Upper lobe of left lung (tissue), 6 donors: Measurements from ENCODE around the gene NAV2. TPM values are rescaled to one million over a fixed set of nuclear protein-coding genes. Genes with fewer than 3 reads are reported as not detected.

Experiments used
- ATAC-seq, 2 donors: fragments of 200-7000 bp; cut with Tn5 transposase; one replicate each; pipeline ENCODE4 v1.9.1; 2022; ENCODE audit warnings: mild to moderate bottlenecking in 2 of 2, moderate library complexity in 2 of 2; ENCODE audit not compliant: low FRiP score in 2 of 2
- DNase-seq, 2 donors: peaks; one replicate each; pipeline ENCODE4 v3.0.0-alpha.2; 2019 to 2020
- H3K27ac ChIP-seq, 4 donors: fragments of 200-600 bp; sonication (generic); one replicate each; pipeline ENCODE4 v1.5.1; 2016 to 2019
- H3K27me3 ChIP-seq, 4 donors: fragments of 200-600 bp; sonication (generic); one replicate each; pipeline ENCODE4 v1.5.1; 2017 to 2019
- H3K36me3 ChIP-seq, 4 donors: fragments of 200-600 bp; sonication (generic); one replicate each; pipeline ENCODE4 v1.5.1; 2016 to 2019
- H3K4me1 ChIP-seq, 4 donors: fragments of 200-600 bp; sonication (generic); one replicate each; pipeline ENCODE4 v1.5.1; 2018 to 2019
- H3K4me3 ChIP-seq, 4 donors: fragments of 200-600 bp; sonication (generic); one replicate each; pipeline ENCODE4 v1.5.1; 2017 to 2019; ENCODE audit warnings: mild to moderate bottlenecking in 2 of 4, moderate library complexity in 1 of 4
- H3K9me3 ChIP-seq, 4 donors: fragments of 200-600 bp; sonication (generic); one replicate each; pipeline ENCODE4 v1.5.1; 2018 to 2019
- EP300 ChIP-seq, 4 donors: sonication (generic); formaldehyde crosslinking; IDR thresholded peaks; one replicate each; pipeline ENCODE4 v1.5.1; 2017; ENCODE audit warnings: antibody characterized with exemption in 4 of 4, control low read depth in 2 of 4
- POLR2A ChIP-seq, 4 donors: fragments of 450-650 bp; IDR thresholded peaks; one replicate each; pipeline ENCODE4 v1.5.1; 2016 to 2017; ENCODE audit warnings: antibody characterized with exemption in 4 of 4, mild to moderate bottlenecking in 2 of 4
- POLR2AphosphoS5 ChIP-seq, 2 donors: sonication (generic); formaldehyde crosslinking; IDR thresholded peaks; one replicate each; pipeline ENCODE4 v1.5.1; 2017; ENCODE audit warnings: antibody characterized with exemption in 2 of 2
- WGBS, 2 donors: methylation state at CpG; one replicate each; pipeline ENCODE4 v1.1.5; 2017 to 2018; 5-methylcytosine and 5-hydroxymethylcytosine counted together
- total RNA-seq, 6 donors: library from RNA; depleted of rRNA in 4 of 6; stranded (reverse); fragments of >200 nt in 4 of 6; gene quantifications; one replicate each; pipeline versions ENCODE4 v1.1.0 to v1.2.1, GENCODE V29; 2016 to 2021
- TF ChIP-seq, protein P1 (sequence below), 6 experiments: fragments of 450-650 bp in 4 of 6; fragments of 200-600 bp in 2 of 6; sonication (generic) in 2 of 6; IDR thresholded peaks; one replicate each; pipeline ENCODE4 v1.5.1; 2016 to 2019; ENCODE audit warnings: antibody characterized with exemption in 6 of 6
- donor health status: DM: no; HTN: no; CAD: no; lungs with moderate emphysema.
- donor health status: DM: no; HTN: yes; CAD: no; lungs with severe emphysema.

Gene NAV2
- total RNA-seq, 6 donors from 2014 or later, result 40.5 to 61.4 (median 52.3) TPM

DNA sequence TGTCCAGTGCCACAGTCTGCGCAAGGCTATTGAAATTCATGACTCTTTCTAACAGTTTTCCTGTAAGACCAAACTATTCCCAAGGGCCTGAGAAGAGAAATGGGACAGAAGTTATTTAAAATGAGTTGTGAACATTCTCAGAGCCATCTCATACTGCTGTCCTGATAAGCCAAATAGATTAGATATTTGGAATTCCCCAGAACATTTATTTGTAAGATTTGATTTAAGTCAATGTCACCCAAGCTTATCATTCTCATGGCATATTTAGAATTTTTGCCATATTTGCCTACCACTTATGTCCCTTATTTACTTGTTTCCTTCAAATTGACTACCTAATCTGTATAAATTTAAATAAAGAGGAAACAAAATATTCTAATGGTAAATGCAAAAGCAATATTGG lies 82.4 kb downstream of the NAV2 start:
- 73 to 78% methylated on average over 1 of the region's 1 CpG for WGBS, 2 donors
- H3K4me1 ChIP-seq, result peaks cover 0 to 25% (median 8%) of the 10 kb centered on the region in 4 donors
- TF ChIP-seq POLR2AphosphoS5 (IDR thresholded peaks at IDR 0.05) (no peak), EP300 (IDR thresholded peaks at IDR 0.05) (no peak), POLR2A (IDR thresholded peaks at IDR 0.05) (no peak)
- TF ChIP-seq, protein P1, sequence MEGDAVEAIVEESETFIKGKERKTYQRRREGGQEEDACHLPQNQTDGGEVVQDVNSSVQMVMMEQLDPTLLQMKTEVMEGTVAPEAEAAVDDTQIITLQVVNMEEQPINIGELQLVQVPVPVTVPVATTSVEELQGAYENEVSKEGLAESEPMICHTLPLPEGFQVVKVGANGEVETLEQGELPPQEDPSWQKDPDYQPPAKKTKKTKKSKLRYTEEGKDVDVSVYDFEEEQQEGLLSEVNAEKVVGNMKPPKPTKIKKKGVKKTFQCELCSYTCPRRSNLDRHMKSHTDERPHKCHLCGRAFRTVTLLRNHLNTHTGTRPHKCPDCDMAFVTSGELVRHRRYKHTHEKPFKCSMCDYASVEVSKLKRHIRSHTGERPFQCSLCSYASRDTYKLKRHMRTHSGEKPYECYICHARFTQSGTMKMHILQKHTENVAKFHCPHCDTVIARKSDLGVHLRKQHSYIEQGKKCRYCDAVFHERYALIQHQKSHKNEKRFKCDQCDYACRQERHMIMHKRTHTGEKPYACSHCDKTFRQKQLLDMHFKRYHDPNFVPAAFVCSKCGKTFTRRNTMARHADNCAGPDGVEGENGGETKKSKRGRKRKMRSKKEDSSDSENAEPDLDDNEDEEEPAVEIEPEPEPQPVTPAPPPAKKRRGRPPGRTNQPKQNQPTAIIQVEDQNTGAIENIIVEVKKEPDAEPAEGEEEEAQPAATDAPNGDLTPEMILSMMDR (IDR thresholded peaks at IDR 0.05), result no peak
- H3K9me3 ChIP-seq, result no peaks in the 10 kb centered on the region
- ATAC-seq (no peak), DNase-seq (no peak)
- H3K27ac ChIP-seq, result no peak overlapping the region
- no peaks in the 10 kb centered on the region for H3K36me3 ChIP-seq
- H3K27me3 ChIP-seq, result no peaks in the 10 kb centered on the region
- H3K4me3 ChIP-seq, result no peak overlapping the region

DNA sequence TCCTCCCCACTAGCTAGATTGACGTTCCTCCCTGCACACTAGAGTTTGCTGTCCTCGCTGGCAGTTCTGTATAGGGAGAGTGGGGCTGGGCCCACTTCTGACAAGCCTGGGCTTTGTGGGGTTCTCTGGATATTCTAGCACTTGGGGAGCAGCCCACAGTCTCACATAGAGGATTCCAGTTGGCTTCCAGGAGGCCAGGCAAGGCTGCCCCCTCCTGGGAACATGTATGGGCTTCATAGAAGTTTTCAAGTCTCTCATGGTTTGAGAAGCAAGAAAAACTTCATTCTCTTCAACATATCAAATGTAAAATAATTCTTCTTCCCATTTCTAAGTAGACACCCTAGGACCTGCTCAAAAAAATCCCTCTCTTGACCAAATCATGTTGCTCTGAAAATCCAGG lies 87.5 kb downstream of the NAV2 start:
- 86 to 100% methylated on average over 2 of the region's 2 CpGs for WGBS, 2 donors
- DNase-seq (no peak), ATAC-seq (no peak)
- no peak for TF ChIP-seq POLR2AphosphoS5 (IDR thresholded peaks at IDR 0.05)
- TF ChIP-seq POLR2A (IDR thresholded peaks at IDR 0.05), result no peak
- no peak for TF ChIP-seq EP300 (IDR thresholded peaks at IDR 0.05)
- TF ChIP-seq, protein P1 (IDR thresholded peaks at IDR 0.05), result no peak
- no peaks in the 10 kb centered on the region for H3K27me3 ChIP-seq
- H3K4me1 ChIP-seq, result peaks cover 11 to 26% (median 12%) of the 10 kb centered on the region in 4 donors
- no peaks in the 10 kb centered on the region for H3K9me3 ChIP-seq
- H3K4me3 ChIP-seq, result no peak overlapping the region
- H3K36me3 ChIP-seq, result no peaks in the 10 kb centered on the region
- H3K27ac ChIP-seq, result no peak overlapping the region

GRCh38 chr11:19800714-19801519 lies 88.3 kb downstream of the NAV2 start:
- peaks cover 11 to 30% (median 14%) of the 10 kb centered on the region in 4 donors for H3K4me1 ChIP-seq
- ATAC-seq (no peak), DNase-seq (no peak)
- H3K9me3 ChIP-seq, result no peaks in the 10 kb centered on the region
- TF ChIP-seq, protein P1 (IDR thresholded peaks at IDR 0.05), result no peak
- H3K27ac ChIP-seq, result no peak overlapping the region
- 52 to 53% methylated on average over 4 of the region's 4 CpGs for WGBS, 2 donors
- no peak overlapping the region for H3K4me3 ChIP-seq
- no peaks in the 10 kb centered on the region for H3K36me3 ChIP-seq
- no peaks in the 10 kb centered on the region for H3K27me3 ChIP-seq

DNA sequence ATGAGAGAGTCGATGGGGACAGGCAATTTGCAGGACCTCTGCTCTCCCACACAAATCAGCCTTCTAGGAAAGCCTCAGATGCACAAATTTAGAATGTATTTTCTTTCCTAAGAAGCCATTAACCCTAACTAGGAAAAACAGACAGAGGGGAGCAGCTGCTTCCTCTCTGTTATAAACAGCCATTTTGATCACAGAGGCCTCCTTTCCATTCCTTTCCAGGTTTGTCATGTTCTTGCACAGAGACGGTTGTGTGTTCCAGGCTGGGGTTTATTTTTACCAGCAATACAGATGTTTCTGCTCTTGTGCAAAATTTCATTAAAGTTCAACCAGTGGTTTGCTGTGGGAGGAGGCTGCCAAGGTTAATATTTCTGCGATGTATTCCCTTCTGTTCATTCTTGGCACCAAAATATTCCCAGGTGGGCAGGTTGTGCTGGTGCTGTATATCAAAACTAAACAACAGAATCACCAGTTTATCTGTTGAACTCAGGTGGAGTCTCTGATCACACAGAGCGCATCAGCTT lies 90.2 kb downstream of the NAV2 start:
- H3K27ac ChIP-seq, result peak overlapping the region in 2 of 4 donors; percentile 60 to 73

More for the DNA sequence above, 90.2 kb downstream of the NAV2 start:
- ATAC-seq (no peak), DNase-seq (no peak)
- Histone ChIP-seq H3K36me3 (no peaks in the 10 kb centered on the region), H3K9me3 (no peaks in the 10 kb centered on the region), H3K27me3 (no peaks in the 10 kb centered on the region), H3K4me3 (no peak overlapping the region), H3K4me1 (peaks cover 11 to 30% (median 14%) of the 10 kb centered on the region in 4 donors)
- TF ChIP-seq, protein P1 (IDR thresholded peaks at IDR 0.05), result no peak
- TF ChIP-seq EP300 (IDR thresholded peaks at IDR 0.05), result no peak
- TF ChIP-seq POLR2A (IDR thresholded peaks at IDR 0.05), result no peak
- no peak for TF ChIP-seq POLR2AphosphoS5 (IDR thresholded peaks at IDR 0.05)
- WGBS, 2 donors, result 66 to 72% methylated on average over 4 of the region's 4 CpGs
